HUDEP-2 (cell line): ENCODE measurements around the gene PTGER2.

ENCODE experiments used
- DNase-seq, 76 experiments: peaks; one replicate each; lab custom pipeline; 2025; ENCODE audit not compliant: unreplicated experiment in 76 of 76; lab: John Stamatoyannopoulos, UW

The PTGER2 gene

GRCh38 chr14:52304248-52304904 lies 9.7 kb upstream of the PTGER2 start:
- DNase-seq: no peak

- no peak for DNase-seq
Measured at GRCh38 chr14:52305014-52305413, 9.1 kb upstream of the PTGER2 start.

- DNase-seq: no peak
Measured at GRCh38 chr14:52307376-52307775, 6.7 kb upstream of the PTGER2 start.

- no peak for DNase-seq
Measured at GRCh38 chr14:52307905-52308304, 6.2 kb upstream of the PTGER2 start.

- DNase-seq: no peak
Measured at GRCh38 chr14:52310541-52310940, 3.6 kb upstream of the PTGER2 start.

- DNase-seq: no peak
Measured at GRCh38 chr14:52312931-52313355, 1.2 kb upstream of the PTGER2 start.

GRCh38 chr14:52313462-52313861 lies 650 bp upstream of the PTGER2 start:
- no peak for DNase-seq

GRCh38 chr14:52314595-52315354 lies 663 bp downstream of the PTGER2 start:
- DNase-seq: no peak

GRCh38 chr14:52315355-52315718 lies 1.2 kb downstream of the PTGER2 start:
- no peak for DNase-seq

- no peak for DNase-seq
Measured at GRCh38 chr14:52318062-52318461, 4.0 kb downstream of the PTGER2 start.

- peak in 1 of 76 experiments; percentile 17 for DNase-seq
Measured at GRCh38 chr14:52318826-52319645, 4.9 kb downstream of the PTGER2 start.

GRCh38 chr14:52319919-52320318 lies 5.8 kb downstream of the PTGER2 start:
- DNase-seq: no peak

GRCh38 chr14:52325126-52325525 lies 11.0 kb downstream of the PTGER2 start:
- DNase-seq: no peak

GRCh38 chr14:52325630-52326029 lies 11.5 kb downstream of the PTGER2 start:
- no peak for DNase-seq

GRCh38 chr14:52327374-52328226 lies 13.5 kb downstream of the PTGER2 start:
- no peak for DNase-seq

GRCh38 chr14:52328276-52328675 lies 14.2 kb downstream of the PTGER2 start:
- DNase-seq: no peak

- DNase-seq: no peak
Measured at GRCh38 chr14:52329678-52330369, 15.7 kb downstream of the PTGER2 start.

GRCh38 chr14:52332269-52332668 lies 18.2 kb downstream of the PTGER2 start:
- no peak for DNase-seq

- DNase-seq: no peak
Measured at GRCh38 chr14:52333108-52333507, 19.0 kb downstream of the PTGER2 start.
